ENCODE data around the gene FAM83G.
A peak's percentile ranks its signal among the peaks of the same experiment; 100 is the strongest.

Gene FAM83G

DNA sequence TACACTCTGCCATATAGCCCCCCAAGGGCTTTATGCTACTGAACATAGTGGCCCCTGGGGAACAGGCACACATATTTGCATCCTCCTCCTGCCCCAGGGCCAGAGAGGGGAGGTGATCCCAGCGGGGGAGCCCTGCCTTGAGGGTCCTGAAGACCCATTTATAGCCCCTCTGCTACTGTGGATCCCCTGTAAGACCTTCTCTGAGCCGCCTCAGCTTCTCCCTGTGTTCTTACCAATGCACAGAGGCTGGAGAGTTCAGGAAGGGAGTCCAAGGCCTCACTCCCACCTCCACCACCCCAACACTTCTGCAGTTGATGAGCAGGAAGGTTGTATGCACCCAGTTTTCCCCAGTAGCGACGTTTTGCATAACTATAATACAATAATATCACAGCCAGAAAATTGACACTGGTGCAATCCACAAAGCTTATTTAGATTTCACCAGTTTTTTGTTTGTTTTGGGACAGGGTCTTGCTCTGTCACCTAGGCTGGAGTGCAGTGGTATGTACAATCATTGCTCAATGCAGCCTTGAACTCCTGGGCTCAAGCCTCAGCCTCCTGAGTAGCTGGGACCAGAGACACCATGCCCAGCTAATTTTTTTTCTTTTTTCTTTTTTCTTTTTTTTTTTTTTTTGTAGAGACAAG is 1.3 kb upstream of the FAM83G start:
- no peak for DNase-seq (ENCODE audit: low read depth in 2 of 2)

GRCh38 chr17:19005137-19005773 is 691 bp upstream of the FAM83G start:
- DNase-seq (ENCODE audit: low read depth in 2 of 2): no peak

- peak; percentile 19 to 28 for DNase-seq (ENCODE audit: low read depth in 2 of 2)
Measured at GRCh38 chr17:19003543-19004420, 782 bp downstream of the FAM83G start.

GRCh38 chr17:19002805-19003542 is 1.6 kb downstream of the FAM83G start:
- DNase-seq (ENCODE audit: low read depth in 2 of 2): no peak

- no peak for DNase-seq (ENCODE audit: low read depth in 2 of 2)
Measured at GRCh38 chr17:19001907-19002590, 2.5 kb downstream of the FAM83G start.

DNA sequence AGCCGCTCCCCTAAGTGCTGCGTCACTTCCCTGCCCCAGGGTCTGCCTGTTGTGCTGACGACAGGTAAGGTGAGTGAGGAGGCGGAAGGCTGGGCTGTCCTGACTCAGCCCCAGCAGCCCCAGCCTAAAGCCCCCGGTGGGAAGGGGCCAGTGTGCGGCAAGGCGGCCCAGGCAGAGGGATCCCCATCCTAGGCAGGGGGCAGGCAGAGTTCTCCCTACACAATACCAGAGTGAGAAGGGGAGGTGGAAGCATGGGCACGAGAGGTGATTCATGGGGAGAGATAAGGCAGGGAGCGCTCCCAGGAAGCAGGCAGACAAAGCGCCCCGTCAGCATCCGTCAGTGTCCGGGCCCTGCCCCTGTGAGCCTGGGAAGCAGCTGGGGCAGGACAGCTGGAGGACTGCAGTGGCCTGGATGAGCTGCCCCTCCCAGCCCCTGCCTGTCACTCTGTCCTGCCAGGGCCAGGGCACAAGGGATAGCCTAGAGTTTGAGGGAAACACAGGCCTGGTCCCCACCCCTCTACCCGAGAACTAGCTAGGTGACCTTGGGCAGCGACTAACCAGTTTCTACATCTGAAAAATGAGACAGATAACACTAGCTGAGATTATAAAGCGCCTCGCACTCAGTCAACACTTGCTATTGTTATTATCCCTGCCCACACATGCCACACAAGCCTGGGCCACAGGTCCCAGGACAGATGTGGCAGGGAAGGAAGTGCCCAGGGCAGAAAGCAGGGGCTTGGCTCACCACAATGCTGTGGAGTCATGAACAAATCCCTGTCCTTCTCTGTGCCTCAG is 3.8 kb downstream of the FAM83G start:
- no peak for DNase-seq (ENCODE audit: low read depth in 2 of 2)

- no peak for DNase-seq (ENCODE audit: low read depth in 2 of 2)
Measured at GRCh38 chr17:18999911-19000310, 4.7 kb downstream of the FAM83G start.

GRCh38 chr17:18999394-18999793 is 5.2 kb downstream of the FAM83G start:
- no peak for DNase-seq (ENCODE audit: low read depth in 2 of 2)

DNA sequence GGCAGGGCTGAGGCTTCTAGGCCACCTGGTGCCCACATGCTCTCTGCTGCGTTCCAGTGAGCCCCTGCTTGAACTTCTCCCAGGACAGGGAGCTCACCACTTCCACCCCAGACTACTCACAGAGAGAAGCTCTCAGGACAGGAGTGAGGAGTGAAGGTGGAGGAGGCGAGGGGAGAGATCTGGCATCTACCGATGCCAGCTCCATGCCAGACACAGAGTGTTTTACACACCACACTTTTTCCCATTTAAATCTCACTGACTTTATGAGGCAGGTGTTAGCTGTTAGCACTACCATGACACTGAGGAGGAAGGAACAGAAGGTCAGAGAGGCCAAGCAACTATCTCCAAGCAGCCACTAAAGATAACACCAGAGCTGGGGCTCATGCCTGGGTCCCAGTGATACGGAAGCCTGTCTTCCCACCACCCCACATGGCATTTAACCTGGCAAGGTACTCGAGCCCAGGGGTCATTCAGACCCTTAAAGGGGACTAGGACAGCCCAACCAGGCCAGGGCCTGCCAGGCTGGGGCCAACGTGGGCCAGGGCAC is 6.8 kb downstream of the FAM83G start:
- no peak for DNase-seq (ENCODE audit: low read depth in 2 of 2)

GRCh38 chr17:18996458-18996857 is 8.1 kb downstream of the FAM83G start:
- DNase-seq (ENCODE audit: low read depth in 2 of 2): no peak

DNA sequence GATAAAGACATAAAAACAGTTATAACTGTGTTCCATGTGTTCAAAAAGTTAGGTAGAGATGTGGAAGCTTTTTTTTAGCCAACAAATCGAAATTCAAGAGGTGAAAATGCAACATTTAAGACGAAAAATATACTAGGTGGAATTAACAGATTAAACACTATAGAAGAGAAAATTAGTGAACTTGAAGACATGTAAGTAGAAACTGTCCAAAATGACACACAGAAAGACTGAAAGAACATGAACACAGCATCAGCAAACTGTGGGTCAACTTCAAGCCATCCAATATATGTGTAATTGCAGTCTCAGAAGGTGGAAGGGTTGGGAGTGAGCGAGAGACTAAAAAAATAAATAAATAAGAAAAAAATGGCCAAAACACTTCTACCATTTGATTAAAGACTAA is 9.3 kb downstream of the FAM83G start:
- no peak for DNase-seq (ENCODE audit: low read depth in 2 of 2)

- DNase-seq (ENCODE audit: low read depth in 2 of 2): no peak
Measured at GRCh38 chr17:18994631-18995030, 9.9 kb downstream of the FAM83G start.

DNA sequence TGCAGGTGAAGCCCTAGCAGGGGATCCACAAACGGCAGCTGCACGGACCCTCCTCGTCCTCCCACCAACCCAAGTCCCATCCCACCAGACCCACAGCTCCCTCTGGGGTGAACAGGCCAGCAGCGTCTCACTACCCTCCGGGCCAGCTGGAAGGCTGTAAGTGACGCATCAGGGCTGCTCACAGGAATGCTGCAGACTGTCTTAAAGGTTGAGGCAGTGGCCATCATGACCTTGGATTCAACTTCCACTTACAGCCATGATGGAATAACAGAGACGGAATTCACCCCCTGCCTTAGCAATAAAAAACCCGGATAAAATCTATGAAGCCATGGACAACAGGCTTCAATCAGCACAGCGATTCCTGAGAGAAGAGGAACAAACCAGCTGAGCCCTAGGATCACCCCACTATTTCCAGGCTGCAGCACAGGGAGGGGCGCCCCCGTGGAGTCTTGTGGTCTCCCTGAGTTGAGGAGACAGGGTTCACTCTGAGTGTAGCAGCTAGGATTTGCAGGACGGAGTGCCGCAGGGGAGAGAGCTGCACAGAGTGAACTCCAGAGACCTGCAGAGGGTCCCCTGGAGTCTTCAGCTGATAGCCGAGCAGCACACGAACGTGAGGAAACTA is 10.5 kb downstream of the FAM83G start:
- no peak for DNase-seq (ENCODE audit: low read depth in 2 of 2)

GRCh38 chr17:18992454-18993130 is 12.0 kb downstream of the FAM83G start:
- DNase-seq (ENCODE audit: low read depth in 2 of 2): no peak

- DNase-seq (ENCODE audit: low read depth in 2 of 2): no peak
Measured at GRCh38 chr17:18991531-18992315, 12.8 kb downstream of the FAM83G start.

GRCh38 chr17:18990331-18990730 is 14.2 kb downstream of the FAM83G start:
- DNase-seq (ENCODE audit: low read depth in 2 of 2): no peak

GRCh38 chr17:18988546-18989173 is 15.9 kb downstream of the FAM83G start:
- no peak for DNase-seq (ENCODE audit: low read depth in 2 of 2)

Data from stimulated activated CD8-positive, alpha-beta memory T cell treated with anti-CD3 and anti-CD28 coated beads, Interleukin-2, amount 100 ng/mL, for 1 hour (primary cell).